Measurements from ENCODE around the gene FAM124A. TPM values are rescaled to one million over a fixed set of nuclear protein-coding genes. Genes with fewer than 3 reads are reported as not detected.
A peak's percentile ranks its signal among the peaks of the same experiment; 100 is the strongest.
"Not testable (repeated sequence)": the region's sequence is repeated elsewhere in the genome, so short reads cannot be mapped to it uniquely, and the experiment has no call there.

Gene FAM124A
- polyA plus RNA-seq, 4 donors: 0.22 to 1.8 (median 0.41) TPM; not detected in 1

DNA sequence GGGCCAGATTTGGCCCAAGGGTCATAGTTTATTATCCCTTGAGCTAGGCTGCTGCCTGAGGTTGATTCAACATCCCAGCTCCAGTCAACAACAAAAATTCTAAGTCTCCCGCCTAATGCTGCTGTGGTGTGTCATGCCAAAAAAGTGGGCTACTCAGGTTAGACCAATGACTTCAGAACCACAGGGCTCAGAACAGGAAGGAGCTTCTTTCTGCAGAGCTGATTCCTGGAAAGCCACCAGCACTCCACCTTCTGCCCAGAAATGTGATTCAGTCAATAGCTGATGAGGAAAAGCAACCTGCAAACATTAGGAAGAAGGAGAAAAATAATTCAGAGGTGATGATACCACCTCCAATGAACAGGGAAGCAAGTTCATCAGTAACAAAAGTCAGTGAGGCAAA lies 61.2 kb downstream of the FAM124A start:
- Histone ChIP-seq H3K4me1 (ENCODE audit: control insufficient read depth in 3 of 3, insufficient read depth in 2 of 3, low read depth in 1 of 3, low read length in 2 of 3) (no peaks in the 10 kb centered on the region), H3K9me3 (ENCODE audit: control insufficient read depth in 2 of 2, insufficient read depth in 1 of 2, low read depth in 1 of 2, low read length in 1 of 2) (no peaks in the 10 kb centered on the region), H3K4me3 (ENCODE audit: low read depth in 1 of 3, low read length in 3 of 3) (no peak overlapping the region), H3K27ac (ENCODE audit: low read depth in 1 of 3, low read length in 2 of 3) (no peak overlapping the region), H3K36me3 (ENCODE audit: control insufficient read depth in 3 of 3, insufficient read depth in 2 of 3, low read depth in 1 of 3, low read length in 3 of 3) (no peaks in the 10 kb centered on the region), H3K27me3 (ENCODE audit: control insufficient read depth in 3 of 3, insufficient read depth in 3 of 3, low read length in 3 of 3) (no peaks in the 10 kb centered on the region)
- FAIRE-seq: no peak
- 94 to 100% (median 97%) methylated on average over 1 of the region's 1 CpG for WGBS, 3 donors
- no peak for DNase-seq

DNA sequence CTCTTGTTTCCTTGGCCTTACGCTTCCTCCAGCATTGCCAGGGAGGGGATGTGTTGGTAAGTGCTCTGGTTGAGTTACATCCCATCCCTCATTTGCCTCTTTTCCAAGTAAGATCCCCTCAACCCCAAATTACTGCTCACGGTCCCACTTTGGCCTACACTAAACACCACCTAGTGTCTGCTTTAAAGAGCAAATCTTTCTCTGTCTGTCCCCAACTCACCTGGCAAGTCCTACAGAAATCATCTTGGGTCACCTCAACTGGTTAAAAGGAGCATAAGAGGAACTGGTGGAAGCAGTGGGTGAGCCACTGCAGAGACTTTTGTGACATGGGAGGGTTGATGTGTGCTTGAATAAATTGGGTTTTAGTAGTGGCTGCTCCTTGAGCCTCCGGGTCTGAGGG lies 62.1 kb downstream of the FAM124A start:
- Histone ChIP-seq H3K36me3 (ENCODE audit: control insufficient read depth in 3 of 3, insufficient read depth in 2 of 3, low read depth in 1 of 3, low read length in 3 of 3) (no peaks in the 10 kb centered on the region), H3K9me3 (ENCODE audit: control insufficient read depth in 2 of 2, insufficient read depth in 1 of 2, low read depth in 1 of 2, low read length in 1 of 2) (no peaks in the 10 kb centered on the region), H3K4me1 (ENCODE audit: control insufficient read depth in 3 of 3, insufficient read depth in 2 of 3, low read depth in 1 of 3, low read length in 2 of 3) (no peaks in the 10 kb centered on the region), H3K27ac (ENCODE audit: low read depth in 1 of 3, low read length in 2 of 3) (no peak overlapping the region), H3K4me3 (ENCODE audit: low read depth in 1 of 3, low read length in 3 of 3) (no peak overlapping the region), H3K27me3 (ENCODE audit: control insufficient read depth in 3 of 3, insufficient read depth in 3 of 3, low read length in 3 of 3) (no peaks in the 10 kb centered on the region)
- FAIRE-seq (no peak), DNase-seq (no peak)
- 88 to 97% (median 91%) methylated on average over 3 of the region's 3 CpGs for WGBS, 3 donors

DNA sequence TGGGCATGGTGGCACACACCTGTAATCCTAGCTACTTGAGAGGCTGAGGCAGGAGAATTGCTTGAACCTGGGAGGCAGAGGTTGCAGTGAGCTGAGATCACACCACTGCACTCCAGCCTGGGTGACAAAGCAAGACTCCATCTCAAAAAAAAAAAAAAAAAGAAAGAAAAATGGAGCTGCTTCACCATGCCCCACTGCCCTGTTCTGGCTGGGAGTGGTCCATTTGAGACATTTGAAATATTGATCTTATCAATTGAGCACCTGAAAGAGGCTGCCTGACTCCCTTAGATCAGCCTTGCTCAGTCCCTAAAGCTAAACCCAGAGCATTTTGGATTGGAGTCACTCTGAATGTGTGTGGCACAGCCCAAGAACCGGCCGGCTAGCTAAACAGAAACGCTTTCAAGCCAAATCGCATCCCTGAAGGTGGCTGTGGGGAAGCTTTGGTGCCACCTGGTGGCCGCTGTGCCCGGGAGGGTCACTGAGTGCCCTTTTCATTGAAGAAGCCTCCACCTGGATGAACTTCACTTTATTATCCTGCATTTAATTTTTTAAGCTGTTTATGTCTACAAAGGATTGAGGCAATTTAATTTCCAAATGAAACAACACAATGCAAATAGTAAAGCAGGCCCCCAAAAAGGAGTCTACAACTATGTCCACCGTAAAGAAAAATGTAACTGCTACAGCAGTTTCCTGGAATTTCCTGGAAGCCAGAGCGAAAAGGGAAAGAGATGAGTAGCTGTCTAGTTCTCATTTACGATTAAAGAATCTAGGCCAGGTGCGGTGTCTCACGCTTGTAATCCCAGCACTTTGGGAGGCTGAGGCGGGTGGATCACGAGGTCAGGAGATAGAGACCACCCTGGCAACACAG lies 64.2 kb downstream of the FAM124A start:
- Histone ChIP-seq H3K36me3 (ENCODE audit: control insufficient read depth in 3 of 3, insufficient read depth in 2 of 3, low read depth in 1 of 3, low read length in 3 of 3) (no peaks in the 10 kb centered on the region), H3K27me3 (ENCODE audit: control insufficient read depth in 3 of 3, insufficient read depth in 3 of 3, low read length in 3 of 3) (no peaks in the 10 kb centered on the region), H3K4me1 (ENCODE audit: control insufficient read depth in 3 of 3, insufficient read depth in 2 of 3, low read depth in 1 of 3, low read length in 2 of 3) (no peaks in the 10 kb centered on the region), H3K9me3 (ENCODE audit: control insufficient read depth in 2 of 2, insufficient read depth in 1 of 2, low read depth in 1 of 2, low read length in 1 of 2) (no peaks in the 10 kb centered on the region), H3K27ac (ENCODE audit: low read depth in 1 of 3, low read length in 2 of 3) (no peak overlapping the region), H3K4me3 (ENCODE audit: low read depth in 1 of 3, low read length in 3 of 3) (no peak overlapping the region)
- FAIRE-seq (no peak), DNase-seq (peak; percentile 67 to 80)
- 42 to 44% (median 42%) methylated on average over 13 of the region's 13 CpGs for WGBS, 3 donors

DNA sequence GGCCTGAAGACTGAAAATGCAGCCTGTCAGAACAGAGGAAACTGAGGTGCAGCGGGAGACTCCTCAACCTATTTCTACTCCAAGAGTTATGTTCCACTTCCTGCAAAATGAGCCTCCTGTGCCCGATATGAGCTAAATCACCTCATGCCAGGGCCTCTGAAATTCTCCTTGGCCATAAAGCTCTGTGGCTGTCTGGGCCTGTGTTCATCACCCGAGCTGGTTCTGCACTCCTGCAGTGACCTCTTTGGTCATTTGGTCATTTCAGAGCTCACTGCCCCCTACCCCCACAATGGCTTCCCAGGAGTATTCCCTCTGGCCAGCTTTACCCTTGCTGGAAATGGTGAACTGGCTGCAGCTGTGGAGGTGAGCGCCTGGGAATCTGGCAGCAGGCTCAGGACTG lies 65.6 kb downstream of the FAM124A start:
- no peak overlapping the region for H3K4me3 ChIP-seq (ENCODE audit: low read depth in 1 of 3, low read length in 3 of 3)
- no peak for FAIRE-seq
- 85 to 99% (median 88%) methylated on average over 4 of the region's 4 CpGs for WGBS, 3 donors

DNA sequence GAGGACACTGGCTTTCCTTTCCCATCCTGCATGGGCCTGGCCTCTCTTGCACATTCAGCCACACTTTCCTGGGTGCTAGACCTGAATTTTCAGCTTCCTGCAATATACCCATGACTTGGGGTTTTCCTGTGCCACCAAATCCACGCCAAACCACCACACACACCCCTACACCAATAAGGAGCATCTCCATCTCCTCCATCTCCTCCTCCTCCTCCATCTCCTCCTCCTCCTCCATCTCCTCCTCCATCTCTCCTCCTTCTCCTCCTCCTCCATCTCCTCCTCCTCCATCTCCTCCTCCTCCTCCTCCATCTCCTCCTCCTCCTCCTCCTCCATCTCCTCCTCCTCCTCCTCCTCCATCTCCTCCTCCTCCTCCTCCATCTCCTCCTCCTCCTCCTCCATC lies 66.1 kb downstream of the FAM124A start:
- not testable (repeated sequence) for H3K4me1 ChIP-seq (ENCODE audit: control insufficient read depth in 3 of 3, insufficient read depth in 2 of 3, low read depth in 1 of 3, low read length in 2 of 3); H3K4me3 ChIP-seq (ENCODE audit: low read depth in 1 of 3, low read length in 3 of 3); DNase-seq; H3K27me3 ChIP-seq (ENCODE audit: control insufficient read depth in 3 of 3, insufficient read depth in 3 of 3, low read length in 3 of 3); H3K36me3 ChIP-seq (ENCODE audit: control insufficient read depth in 3 of 3, insufficient read depth in 2 of 3, low read depth in 1 of 3, low read length in 3 of 3); FAIRE-seq; H3K9me3 ChIP-seq (ENCODE audit: control insufficient read depth in 2 of 2, insufficient read depth in 1 of 2, low read depth in 1 of 2, low read length in 1 of 2); H3K27ac ChIP-seq (ENCODE audit: low read depth in 1 of 3, low read length in 2 of 3)
- 45 to 74% (median 64%) methylated on average over 1 of the region's 1 CpG for WGBS, 3 donors

More for the DNA sequence above, 65.6 kb downstream of the FAM124A start:
- no peaks in the 10 kb centered on the region for H3K36me3 ChIP-seq (ENCODE audit: control insufficient read depth in 3 of 3, insufficient read depth in 2 of 3, low read depth in 1 of 3, low read length in 3 of 3)
- no peaks in the 10 kb centered on the region for H3K9me3 ChIP-seq (ENCODE audit: control insufficient read depth in 2 of 2, insufficient read depth in 1 of 2, low read depth in 1 of 2, low read length in 1 of 2)
- no peaks in the 10 kb centered on the region for H3K4me1 ChIP-seq (ENCODE audit: control insufficient read depth in 3 of 3, insufficient read depth in 2 of 3, low read depth in 1 of 3, low read length in 2 of 3)
- DNase-seq: no peak
- H3K27ac ChIP-seq (ENCODE audit: low read depth in 1 of 3, low read length in 2 of 3): no peak overlapping the region
- no peaks in the 10 kb centered on the region for H3K27me3 ChIP-seq (ENCODE audit: control insufficient read depth in 3 of 3, insufficient read depth in 3 of 3, low read length in 3 of 3)

DNA sequence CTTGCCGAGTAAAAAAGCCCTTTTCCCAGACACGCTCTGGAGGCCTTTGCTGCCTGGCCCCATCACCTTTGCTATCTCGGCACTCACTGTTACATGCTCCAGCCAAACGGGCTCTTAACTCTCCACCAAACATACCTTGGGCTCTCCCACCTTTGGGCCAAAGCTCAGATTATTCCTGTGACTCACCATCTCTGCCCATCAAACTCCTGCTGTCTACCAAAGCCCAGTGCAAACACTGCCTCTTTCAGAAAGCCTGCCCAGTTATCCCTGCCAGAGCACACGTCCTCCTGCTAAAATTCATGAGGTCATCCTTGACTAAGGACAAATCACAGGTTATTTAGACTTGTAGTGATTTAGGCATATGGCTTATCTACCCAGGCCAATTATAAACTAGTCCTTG lies 69.1 kb downstream of the FAM124A start:
- no peaks in the 10 kb centered on the region for H3K27me3 ChIP-seq (ENCODE audit: control insufficient read depth in 3 of 3, insufficient read depth in 3 of 3, low read length in 3 of 3)
- DNase-seq: no peak
- WGBS, 3 donors: 66 to 74% (median 73%) methylated on average over 5 of the region's 5 CpGs
- H3K36me3 ChIP-seq (ENCODE audit: control insufficient read depth in 3 of 3, insufficient read depth in 2 of 3, low read depth in 1 of 3, low read length in 3 of 3): no peaks in the 10 kb centered on the region
- H3K4me1 ChIP-seq (ENCODE audit: control insufficient read depth in 3 of 3, insufficient read depth in 2 of 3, low read depth in 1 of 3, low read length in 2 of 3): no peaks in the 10 kb centered on the region
- no peak overlapping the region for H3K4me3 ChIP-seq (ENCODE audit: low read depth in 1 of 3, low read length in 3 of 3)
- no peak overlapping the region for H3K27ac ChIP-seq (ENCODE audit: low read depth in 1 of 3, low read length in 2 of 3)
- no peaks in the 10 kb centered on the region for H3K9me3 ChIP-seq (ENCODE audit: control insufficient read depth in 2 of 2, insufficient read depth in 1 of 2, low read depth in 1 of 2, low read length in 1 of 2)
- FAIRE-seq: no peak

DNA sequence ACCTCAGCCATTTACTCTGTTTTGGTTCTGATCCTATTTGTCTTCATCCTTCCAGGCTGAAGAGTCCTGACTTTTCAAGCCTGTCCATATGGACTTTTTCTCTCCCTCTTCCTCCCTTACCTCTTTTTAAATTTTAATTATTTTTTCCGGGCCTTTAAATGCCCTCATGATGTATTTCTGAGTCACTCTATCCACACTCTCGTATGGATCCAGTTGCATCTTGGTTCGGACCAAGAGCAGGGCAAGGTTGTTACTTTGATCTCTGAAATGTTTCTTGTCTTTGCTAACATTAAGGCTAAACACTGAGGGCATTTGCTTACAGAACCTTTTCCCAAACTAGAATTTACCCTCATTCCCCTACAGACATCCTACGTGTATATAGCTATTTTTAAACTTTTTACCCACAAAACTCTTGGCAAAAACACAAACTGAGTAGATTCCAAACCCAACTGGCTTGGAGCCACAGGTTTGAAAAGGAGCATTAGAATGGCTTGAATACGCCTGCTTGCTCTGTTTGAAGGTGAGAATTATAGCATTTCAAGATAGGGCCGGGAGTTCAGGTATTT lies 69.9 kb downstream of the FAM124A start:
- Histone ChIP-seq H3K27me3 (ENCODE audit: control insufficient read depth in 3 of 3, insufficient read depth in 3 of 3, low read length in 3 of 3) (no peaks in the 10 kb centered on the region), H3K27ac (ENCODE audit: low read depth in 1 of 3, low read length in 2 of 3) (no peak overlapping the region), H3K4me3 (ENCODE audit: low read depth in 1 of 3, low read length in 3 of 3) (no peak overlapping the region), H3K4me1 (ENCODE audit: control insufficient read depth in 3 of 3, insufficient read depth in 2 of 3, low read depth in 1 of 3, low read length in 2 of 3) (no peaks in the 10 kb centered on the region), H3K9me3 (ENCODE audit: control insufficient read depth in 2 of 2, insufficient read depth in 1 of 2, low read depth in 1 of 2, low read length in 1 of 2) (no peaks in the 10 kb centered on the region), H3K36me3 (ENCODE audit: control insufficient read depth in 3 of 3, insufficient read depth in 2 of 3, low read depth in 1 of 3, low read length in 3 of 3) (no peaks in the 10 kb centered on the region)
- DNase-seq (no peak), FAIRE-seq (no peak)
- 75 to 81% (median 77%) methylated on average over 6 of the region's 6 CpGs for WGBS, 3 donors

DNA sequence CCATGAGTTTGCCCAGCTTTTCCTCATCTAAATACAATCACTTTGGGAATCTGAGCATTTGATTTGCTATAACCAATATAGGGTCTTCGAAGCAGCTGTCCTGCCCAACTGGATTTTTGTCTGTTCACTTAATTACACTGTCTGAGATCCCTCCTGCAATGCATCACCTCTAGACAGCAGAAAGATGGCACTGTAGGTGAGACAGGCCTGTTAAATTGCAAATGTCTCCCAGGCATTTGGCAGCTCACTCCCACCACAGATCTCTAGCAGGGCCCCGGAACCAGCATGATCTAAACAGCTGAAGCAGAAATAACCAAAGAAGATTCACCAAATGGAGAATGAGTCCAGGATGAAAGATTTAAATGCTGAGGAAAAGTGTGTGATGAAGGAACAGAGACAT lies 75.4 kb downstream of the FAM124A start:
- Histone ChIP-seq H3K4me3 (ENCODE audit: low read depth in 1 of 3, low read length in 3 of 3) (no peak overlapping the region), H3K27me3 (ENCODE audit: control insufficient read depth in 3 of 3, insufficient read depth in 3 of 3, low read length in 3 of 3) (no peaks in the 10 kb centered on the region), H3K27ac (ENCODE audit: low read depth in 1 of 3, low read length in 2 of 3) (no peak overlapping the region), H3K36me3 (ENCODE audit: control insufficient read depth in 3 of 3, insufficient read depth in 2 of 3, low read depth in 1 of 3, low read length in 3 of 3) (no peaks in the 10 kb centered on the region), H3K4me1 (ENCODE audit: control insufficient read depth in 3 of 3, insufficient read depth in 2 of 3, low read depth in 1 of 3, low read length in 2 of 3) (no peaks in the 10 kb centered on the region), H3K9me3 (ENCODE audit: control insufficient read depth in 2 of 2, insufficient read depth in 1 of 2, low read depth in 1 of 2, low read length in 1 of 2) (no peaks in the 10 kb centered on the region)
- WGBS, 3 donors: 82 to 95% (median 84%) methylated on average over 2 of the region's 2 CpGs
- DNase-seq: no peak
- no peak for FAIRE-seq
